Activated CD4-positive, alpha-beta T cell treated with anti-CD3 and anti-CD28 coated beads, Interleukin-2, amount 50 U/mL, for 48 hours (primary cell): Measurements from ENCODE around the gene SRPK3.

Experiments
- DNase-seq, 2 experiments: peaks; one replicate each; pipeline ENCODE4 v3.0.0-alpha.2; 2020

SRPK3 gene

DNA sequence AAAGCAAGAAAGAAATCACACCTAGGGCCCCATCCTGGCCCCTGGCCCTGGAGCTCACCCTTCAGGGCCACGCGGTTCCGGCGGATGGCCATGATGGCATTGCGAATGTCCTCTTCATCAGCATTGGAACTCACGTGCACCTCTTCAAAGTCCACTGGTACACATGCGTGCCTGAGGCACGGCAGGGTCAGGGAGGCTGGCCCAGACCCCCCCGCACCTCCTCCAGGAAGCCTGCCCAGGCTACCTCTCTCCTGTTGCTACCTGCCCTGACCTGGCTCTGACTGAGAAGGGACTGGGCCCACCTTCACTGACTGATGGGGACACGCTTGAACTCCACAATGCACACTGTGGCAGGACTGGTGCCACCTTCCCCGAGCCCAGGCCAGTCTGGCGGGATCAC is 8.8 kb downstream of the SRPK3 start:
- DNase-seq: no peak

DNA sequence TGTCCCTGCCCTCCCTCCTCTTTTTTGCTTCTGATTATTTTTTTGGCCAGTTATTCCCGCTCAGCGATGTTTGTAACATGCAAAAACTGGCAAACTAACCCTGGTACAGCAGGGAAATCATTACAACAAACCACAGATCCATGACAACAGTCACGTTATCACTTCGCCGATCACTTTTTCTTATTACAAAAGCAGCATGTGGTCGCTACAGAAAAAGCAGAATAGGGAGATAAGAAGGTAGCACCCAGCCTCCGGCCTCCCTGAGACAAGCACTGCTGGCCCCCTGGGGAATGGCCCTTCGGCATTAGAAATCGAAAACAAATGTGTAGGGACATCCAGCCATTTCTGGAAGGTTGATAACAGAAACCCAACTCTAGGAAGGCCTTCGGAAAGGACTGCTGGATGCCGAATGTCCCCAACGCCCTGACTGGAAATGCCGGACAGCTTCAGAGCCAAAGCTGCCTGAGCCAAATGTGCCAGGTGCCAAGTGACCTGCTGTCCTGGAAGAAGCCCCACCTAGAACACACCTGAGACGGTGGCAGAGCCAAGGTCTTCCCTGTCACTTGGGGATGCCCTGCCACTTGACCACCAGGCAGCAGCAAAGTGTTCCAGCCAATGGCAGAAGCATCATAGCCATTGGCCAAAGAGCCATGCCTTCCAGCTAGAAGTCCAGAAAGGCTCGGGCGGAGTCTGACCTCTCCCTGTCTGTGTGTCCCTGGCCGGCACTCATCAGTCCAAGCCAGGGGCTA is 10.4 kb downstream of the SRPK3 start:
- no peak for DNase-seq

DNA sequence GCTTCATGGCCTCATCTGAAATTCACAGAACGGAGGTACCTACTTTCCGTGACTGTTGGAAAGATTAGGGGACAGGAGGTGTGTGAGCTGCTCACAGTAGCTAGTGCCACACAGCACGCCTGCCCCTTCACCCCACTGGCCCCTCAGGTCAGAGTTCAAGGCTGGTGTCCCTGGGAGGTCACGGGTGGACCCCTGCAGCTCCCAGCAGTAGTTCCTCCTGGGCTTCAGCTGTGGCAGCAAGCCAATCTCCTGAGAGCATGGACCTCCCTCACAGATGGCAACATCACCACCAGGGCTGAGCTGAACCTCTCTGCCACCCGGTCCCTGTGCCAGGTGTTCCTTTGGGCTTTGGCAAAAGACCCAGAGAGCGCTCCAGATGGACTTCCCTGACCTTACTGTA is 11.5 kb downstream of the SRPK3 start:
- no peak for DNase-seq

DNA sequence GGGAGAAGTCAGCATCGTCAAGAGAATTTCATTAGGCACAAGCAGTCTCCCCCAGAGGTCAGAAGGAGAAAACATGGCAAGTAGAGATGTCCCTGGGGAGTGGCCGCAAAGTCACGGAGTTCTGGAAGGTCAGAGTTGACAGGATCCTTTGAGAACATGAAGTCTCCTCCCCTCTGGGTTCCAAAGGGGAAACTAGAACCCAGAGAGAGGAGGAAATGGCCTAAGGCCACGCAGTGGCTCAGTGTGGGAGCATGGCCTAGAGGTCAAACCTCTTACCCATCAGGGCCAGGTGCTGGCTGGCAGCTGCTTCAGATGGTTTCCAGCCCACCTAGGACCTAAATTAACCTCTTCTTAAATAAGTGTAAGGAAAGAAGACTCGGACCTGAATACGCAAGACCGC is 12.4 kb downstream of the SRPK3 start:
- DNase-seq: no peak

DNA sequence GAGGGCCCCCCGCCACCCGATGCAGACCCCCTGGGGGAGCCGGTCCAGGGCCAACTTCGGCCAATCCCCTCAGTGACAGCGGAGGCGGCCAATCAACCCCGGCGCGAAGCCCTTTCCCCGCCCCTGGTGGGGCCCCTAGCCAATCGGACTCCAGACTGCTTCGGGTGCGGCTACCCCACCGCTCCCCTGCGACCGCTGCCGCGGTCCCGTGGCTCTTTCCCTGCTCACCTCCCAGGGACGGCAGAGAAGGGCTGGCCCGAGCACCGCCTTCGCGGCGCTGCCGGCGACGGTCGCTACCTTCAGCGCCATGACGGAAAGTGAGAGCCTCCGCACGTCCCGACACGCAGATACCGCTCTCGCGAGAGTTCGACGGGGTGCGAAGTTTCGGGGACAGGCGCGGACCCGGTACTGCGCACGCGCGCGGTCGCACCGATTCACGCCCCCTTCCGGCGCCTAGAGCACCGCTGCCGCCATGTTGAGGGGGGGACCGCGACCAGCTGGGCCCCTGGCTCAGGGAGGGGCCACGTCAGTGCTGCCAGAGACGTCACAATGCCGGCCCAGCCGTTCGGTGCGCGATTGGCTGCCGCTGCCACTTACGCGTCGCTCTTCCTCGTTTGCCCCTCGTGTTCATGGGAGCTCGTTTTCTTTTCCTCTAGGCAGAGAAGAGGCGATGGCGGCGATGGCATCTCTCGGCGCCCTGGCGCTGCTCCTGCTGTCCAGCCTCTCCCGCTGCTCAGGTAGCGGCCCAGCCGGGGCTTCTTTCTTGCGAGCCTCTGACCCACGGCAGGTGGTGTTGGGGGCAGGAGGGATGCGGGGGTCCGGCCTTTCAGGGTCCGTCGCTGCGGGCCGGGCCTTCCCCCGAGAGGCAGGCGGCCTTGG is 13.4 kb downstream of the SRPK3 start, which contains the start of the genes IDH3G and SSR4:
Gene IDH3G (minus strand): TSS at position 358 of the 879 bp plus-strand sequence. CDS start 49 bp downstream, at position 309.
Gene SSR4 (plus strand): TSS at position 651 of the 879 bp plus-strand sequence. CDS start 20 bp downstream, at position 671.
- DNase-seq: peak; percentile 86 to 89

DNA sequence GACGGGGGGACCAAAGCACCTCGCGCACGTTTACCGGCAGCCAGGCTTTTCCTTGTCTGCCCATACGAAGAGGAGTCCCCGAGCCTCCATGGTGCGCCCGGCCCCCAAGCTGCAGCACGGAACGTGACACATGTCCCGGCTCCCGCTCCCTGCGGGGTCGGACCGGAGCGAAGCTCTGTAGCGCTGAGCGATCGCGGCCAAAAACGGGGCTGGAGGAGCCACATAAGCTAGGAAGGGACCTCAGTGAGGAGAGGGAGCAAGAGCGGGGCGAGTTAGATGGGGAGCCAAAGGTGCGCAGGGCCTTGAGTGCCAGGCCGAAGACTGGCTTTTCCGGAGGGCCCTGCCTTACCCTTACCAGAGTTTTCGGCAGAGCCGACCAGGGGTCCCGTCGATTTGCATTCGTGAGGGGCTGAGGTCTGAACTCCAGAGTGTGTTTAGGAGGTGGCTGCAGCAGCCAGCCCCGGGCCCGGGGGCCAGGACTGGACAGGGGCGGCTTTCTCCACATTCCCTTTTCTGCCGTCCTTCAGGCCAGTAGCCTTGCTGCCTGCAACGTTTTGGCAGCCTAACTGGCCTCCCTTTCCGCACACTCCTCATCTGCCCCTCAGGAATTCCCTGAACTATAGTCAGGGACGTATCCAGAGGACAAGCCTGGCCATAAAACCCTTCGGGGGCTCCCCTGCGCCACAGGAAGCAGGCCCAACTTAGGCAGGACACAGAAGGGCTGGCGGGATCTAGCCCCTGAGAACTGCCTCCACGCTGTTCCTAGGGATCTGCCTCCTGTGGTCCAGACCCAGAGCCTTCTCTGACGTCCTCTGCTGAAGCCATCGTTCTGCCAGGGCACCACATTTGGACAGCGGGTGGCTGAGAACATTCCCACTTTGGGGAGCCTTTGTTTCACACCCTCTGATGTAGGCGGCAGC is 14.3 kb downstream of the SRPK3 start:
- DNase-seq: peak in 1 of 2 experiments; percentile 27

DNA sequence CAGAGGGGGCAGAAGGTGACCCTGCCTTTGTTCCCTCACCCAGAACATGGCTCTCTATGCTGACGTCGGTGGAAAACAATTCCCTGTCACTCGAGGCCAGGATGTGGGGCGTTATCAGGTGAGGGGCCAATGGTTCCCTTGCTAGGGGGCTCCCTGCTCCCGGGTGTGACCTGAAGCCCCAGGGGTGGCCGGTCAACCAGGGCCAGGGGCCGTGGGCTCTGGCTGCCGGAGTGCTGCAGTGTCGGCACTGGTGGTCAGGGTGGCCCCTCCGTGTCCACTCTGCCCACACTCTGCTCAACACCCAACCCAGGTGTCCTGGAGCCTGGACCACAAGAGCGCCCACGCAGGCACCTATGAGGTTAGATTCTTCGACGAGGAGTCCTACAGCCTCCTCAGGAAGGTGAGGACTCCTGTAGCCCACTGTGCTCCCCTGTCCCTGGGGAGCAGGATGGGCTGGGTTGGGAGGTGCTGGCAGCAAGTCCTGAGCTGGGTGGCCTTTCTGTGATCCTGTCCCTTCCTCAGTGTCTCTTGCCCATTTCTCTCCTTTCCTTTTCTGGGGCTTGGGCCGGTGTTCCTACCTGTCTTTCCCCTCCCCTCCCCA is 16.7 kb downstream of the SRPK3 start:
- DNase-seq: no peak

DNA sequence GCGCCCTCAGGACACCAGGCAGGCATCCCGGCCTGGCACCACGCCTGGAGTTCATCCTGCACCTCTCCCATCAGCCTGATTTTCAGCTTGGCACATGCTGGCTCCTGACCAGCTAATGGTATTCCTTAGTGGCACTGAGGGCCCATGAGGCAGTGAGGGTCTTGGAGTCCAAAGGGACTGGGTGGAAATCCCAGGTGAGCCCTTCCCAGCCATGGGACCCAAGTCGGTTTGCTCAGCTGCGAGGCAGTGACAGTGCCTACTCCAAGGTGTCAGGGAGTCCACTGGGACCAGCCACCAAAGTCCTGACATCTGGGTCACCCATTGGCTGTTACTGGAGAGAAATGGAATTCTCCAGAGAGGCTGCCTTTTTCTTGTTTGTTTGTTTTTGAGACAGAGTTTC is 18.5 kb downstream of the SRPK3 start:
- DNase-seq: no peak

DNA sequence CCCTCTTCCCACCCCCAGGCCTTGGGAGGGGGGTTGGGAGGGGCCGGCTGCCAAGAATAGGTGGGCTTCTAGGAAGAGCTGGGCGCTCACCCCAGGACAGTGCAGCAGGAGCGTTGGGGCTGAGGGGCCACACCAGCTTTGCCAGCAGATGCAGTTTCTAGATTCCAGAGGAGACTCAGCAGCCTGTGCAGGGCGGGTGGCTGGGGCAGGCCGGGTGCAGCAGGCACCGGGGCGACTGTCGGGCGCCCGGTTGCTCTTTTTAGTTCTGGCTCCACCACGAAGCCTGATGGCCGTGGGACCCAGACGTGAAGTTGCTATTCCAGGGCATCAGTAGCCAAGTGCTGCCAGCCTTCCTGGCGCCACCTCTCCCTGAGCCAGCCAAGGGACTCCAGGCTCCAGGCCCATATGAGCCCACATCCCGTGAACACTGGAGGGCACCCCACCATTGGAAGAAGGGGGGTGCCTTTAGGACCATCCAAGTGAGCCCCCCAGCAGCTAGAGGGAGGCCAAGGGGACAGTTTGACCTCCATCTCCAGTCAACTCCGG is 19.4 kb downstream of the SRPK3 start:
- DNase-seq: no peak

DNA sequence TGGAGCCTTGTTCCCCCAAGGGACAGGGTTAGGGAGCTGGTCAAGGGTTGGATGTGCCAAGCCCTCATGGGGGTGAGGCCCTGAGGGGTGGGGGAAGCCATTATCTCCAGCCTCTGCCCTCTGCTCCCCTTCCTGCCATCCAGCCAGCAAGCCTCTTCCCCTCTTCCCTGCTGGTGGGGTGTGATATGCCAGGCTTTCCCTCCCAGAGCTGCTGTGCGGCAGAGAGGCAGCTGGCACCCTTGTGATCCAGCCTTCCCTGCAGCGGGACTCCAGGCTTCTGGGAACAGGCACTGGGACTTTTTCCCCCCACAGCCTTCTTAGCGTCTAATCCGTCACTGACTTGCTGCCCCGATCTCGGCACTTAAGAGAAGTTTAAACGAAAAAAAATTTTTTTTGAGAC is 19.9 kb downstream of the SRPK3 start:
- no peak for DNase-seq

DNA sequence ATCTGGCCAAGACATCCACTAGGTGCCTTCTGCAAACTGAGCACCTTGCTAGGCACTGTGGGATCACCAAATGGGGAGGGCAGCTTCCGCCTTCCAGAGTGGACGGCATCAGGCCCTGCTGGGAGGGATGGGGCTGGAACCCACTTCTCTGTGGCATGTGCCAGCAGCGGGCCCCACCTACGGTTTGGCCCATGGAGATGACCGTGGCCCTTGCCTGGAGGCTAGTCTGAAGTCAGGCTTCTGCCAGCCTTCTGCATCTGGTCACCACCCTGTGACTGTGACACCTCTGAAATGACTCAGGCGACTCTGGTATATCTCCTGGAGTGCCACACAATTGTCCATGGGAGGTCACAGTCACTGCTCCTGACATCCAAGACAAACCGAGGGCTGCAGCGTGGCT is 20.8 kb downstream of the SRPK3 start:
- no peak for DNase-seq

DNA sequence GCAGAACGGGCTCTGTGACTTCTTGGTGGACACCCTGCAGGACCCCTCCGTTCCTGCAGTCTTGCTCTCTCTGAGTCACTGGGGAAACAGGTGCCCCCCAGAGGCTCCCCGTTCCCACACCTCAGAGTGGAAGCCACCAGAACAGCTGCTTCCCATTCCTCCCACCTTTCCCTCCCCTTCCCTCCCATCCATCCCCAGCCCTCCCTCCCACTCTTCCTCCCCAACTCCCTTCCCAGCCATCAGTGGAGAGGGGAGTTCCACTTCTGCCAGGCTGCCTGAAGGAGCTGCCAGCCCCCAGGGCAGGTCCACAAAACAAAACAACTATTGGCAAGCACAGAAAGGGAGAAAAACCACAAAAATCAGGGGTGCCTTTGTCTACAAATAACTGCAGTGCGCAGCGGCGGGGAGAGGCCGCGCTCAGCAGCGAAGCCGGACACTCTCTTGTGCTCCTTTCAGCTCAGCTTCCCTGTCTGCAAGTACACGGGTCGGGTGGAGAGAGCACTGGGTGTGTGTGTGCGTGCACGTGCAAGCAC is 21.7 kb downstream of the SRPK3 start:
- DNase-seq: no peak

DNA sequence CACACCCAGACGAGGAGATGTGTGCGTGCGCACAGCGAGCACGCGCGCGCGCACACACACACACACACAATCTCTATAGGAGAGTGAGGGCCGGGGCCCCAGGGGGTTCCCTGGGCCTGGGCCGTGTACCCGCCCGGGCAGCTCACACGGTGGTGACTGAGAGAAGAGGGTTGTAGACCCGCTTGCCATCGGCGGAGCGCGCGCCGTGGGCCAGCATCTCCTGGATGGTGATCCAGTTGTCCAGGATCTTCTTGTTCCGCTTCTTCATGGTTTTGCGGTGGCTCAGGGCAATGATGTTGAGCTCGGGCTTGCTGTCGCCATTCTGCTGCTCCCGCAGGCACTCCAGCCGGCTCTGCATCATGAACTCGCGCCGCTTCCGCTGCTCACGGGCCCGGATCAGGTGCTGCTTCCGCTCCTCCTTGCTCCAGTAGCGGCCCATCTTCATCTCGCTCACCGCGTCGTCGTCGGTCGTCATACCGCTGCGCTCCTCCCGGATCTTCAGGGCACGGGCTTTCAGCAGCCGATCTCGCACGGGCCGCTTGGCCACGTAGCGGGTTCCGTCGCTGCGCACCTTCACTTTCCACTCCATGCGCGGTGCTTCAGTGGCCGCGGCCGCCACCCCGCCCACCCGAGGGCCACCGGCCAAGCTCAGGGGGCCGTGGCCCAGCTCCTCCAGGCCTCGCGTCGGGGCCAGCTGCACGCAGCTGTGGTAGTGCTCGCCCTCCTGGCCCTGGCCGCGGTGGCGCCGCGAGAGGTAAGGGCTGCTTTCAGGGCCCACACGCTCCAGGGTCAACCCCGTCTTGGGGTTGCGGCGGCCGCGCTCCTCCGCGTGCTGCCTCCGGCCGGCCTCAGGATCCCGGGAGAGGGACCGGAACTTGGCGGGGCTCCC is 22.6 kb downstream of the SRPK3 start:
- no peak for DNase-seq

DNA sequence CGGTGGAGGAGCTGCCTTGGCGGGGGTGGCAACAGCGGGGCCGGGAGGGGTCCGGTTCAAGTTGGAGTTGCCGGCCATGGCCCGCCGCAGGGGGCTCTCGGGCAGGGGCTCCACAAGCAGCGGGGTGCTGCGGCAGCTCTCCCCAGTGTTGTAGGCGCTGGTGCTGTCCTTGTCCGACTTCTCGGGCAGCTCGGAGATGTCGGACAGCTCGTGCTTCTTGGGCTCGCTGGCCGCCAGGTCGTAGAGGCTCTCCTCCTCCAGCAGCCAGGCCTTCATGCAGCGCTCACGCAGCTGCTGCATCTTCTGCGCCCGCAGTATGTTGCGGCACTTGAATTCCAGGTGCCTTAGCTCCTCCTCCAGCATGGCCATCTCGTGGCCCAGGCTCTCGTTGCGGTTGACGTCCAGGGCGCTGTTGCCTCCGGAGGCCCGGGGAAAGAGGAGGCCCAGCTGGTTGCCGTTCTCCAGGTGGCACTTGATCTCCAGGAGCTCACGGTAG is 23.3 kb downstream of the SRPK3 start:
- DNase-seq: no peak

DNA sequence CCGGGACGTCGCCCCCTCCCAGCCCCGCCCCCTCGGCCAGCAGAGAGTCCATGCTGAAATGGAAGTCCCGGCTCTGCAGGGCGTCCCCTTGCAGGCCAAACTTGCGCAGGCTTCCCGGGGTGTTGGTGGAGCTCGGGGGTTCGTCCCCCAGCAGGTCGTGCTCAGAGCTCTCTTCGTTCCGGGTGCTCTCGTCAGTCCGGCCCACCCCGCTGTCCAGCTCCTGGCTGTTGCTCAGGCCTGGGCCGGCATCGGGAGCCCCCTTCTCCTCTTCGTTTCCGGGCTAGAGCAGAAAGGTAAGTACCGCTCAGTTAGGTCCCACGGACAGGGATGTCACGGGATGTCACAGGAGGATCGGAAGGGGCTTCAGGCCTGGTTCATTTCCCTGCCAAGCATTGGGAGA is 23.8 kb downstream of the SRPK3 start:
- DNase-seq: no peak

DNA sequence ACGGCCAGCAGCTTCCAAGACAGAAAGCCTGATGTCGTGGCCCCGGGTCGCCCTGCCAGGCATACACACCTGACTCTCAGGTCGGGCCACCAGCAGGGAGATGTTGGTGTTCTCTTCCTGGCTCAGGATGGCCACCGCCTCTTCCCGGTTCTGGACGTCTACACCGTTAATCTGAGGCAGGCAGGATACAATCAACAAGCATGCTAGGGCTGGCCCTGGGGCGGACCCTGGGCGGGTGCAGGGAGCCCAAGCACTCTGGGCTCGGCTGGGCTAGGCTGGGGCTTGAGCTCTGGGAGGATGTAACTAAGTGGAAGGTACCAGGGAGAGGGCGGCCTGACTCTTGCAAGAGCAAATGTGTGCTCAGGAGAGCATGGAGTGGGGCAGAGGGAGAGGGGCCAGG is 24.6 kb downstream of the SRPK3 start:
- DNase-seq: no peak

DNA sequence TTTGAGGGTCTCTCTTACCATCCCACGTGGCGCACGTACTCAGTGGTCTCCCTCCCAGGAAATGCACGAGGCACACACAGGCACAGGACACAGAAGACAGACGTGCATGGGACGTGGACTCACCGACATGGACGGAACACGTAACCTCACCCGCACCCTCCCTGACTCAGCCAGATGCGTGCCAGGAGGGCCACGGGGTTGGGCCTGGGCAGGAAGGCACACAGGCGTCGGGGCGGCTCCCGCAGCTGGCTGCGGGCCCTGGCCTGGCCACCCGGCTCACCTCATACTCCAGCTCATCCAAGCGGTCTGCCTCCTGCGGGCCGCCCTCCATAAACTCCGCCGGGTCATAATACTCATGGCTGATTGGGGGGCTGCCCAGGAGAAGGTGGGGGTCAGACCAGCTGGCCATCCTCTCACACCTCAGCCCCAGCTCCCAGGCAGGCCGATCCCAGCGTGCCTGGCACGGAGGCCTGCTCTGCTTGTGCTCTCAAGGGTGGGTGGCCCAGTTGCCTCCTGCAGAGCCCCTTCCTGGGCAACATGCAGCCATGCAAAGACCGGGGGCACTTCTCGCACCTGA is 26.2 kb downstream of the SRPK3 start:
- DNase-seq: no peak

DNA sequence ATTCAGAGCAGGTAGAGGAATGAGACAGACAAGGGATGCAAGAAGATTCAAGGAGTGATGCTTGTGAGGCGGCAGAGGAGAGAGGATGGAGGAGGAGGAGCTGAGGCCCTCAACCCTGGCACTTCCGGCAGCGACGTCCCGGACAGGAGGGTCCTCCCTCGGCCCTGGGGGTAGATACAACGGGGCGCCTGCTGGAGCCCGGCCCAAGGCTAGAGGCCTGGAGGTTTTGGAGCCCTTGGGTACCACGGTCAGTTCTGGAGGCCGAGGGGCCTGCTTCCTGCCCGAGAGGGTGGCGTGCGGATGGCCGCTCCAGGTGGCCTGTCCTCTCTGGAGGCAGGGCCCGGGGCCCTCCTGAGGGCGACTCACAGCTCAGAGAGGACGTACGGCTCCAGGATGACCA is 27.1 kb downstream of the SRPK3 start:
- DNase-seq: no peak

DNA sequence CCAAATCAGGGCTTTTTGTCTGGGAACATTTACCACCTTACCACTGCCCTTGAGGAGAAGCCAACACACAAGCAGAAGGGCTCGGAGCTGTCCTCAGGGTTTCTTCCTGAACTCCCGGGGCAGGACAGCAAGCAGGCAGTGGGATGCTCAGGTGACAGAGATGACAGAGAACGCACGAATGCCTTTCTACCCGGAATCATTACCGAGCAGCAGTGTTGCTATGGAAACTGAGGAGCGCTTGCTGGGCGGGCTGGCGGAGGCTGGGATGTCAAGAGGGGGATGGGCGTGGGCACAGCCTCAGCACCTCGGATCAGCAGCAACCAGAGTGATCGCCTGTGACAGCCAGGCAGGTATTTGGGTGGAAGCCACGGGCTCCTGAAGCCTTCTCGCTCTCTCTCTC is 31.4 kb downstream of the SRPK3 start:
- no peak for DNase-seq

DNA sequence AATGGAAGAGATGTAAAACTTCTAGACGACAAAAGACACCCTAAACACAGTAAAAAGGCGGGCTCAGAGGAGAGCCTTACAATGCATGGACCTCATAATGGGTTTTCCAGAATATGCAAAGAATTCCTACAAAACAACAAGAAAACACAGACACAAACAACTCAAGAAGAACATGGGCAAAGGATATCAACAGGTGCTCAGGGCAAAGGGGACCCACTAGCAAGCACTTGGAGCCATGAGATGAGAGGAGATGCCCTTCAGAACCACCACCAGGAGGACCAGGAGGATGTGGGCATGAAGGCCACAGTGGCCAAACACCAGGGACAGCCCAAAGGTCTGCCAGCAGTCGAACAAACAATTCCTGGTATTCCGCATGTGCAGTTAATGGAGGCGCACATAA is 32.3 kb downstream of the SRPK3 start:
- no peak for DNase-seq
